NCI-H2107 treated with DMSO at 0.1 percent for 48 hours (cell line): ENCODE data around the gene LILRB5.
A peak's percentile ranks its signal among the peaks of the same experiment; 100 is the strongest.
"Not testable (repeated sequence)": the region's sequence is repeated elsewhere in the genome, so short reads cannot be mapped to it uniquely, and the experiment has no call there.

ENCODE experiments used
- DNase-seq: peaks from one replicate; lab custom pipeline; 2025; ENCODE audit not compliant: unreplicated experiment; lab: John Stamatoyannopoulos, UW

LILRB5 gene

GRCh38 chr19:54216869-54217268 is 40.2 kb downstream of the LILRB5 start:
- no peak for DNase-seq

GRCh38 chr19:54214734-54215133 is 42.3 kb downstream of the LILRB5 start:
- not testable (repeated sequence) for DNase-seq

GRCh38 chr19:54214217-54214616 is 42.9 kb downstream of the LILRB5 start:
- DNase-seq = not testable (repeated sequence)

GRCh38 chr19:54211235-54211634 is 45.8 kb downstream of the LILRB5 start:
- no peak for DNase-seq

GRCh38 chr19:54209811-54210494 is 47.1 kb downstream of the LILRB5 start:
- DNase-seq = peak; percentile 95

- DNase-seq = no peak
Observed at GRCh38 chr19:54209058-54209810, 47.8 kb downstream of the LILRB5 start.

GRCh38 chr19:54208784-54209057 is 48.4 kb downstream of the LILRB5 start:
- no peak for DNase-seq

GRCh38 chr19:54207983-54208783 is 48.9 kb downstream of the LILRB5 start:
- no peak for DNase-seq

GRCh38 chr19:54207676-54207982 is 49.4 kb downstream of the LILRB5 start:
- DNase-seq = no peak

- DNase-seq = not testable (repeated sequence)
Observed at GRCh38 chr19:54207193-54207592, 49.9 kb downstream of the LILRB5 start.

GRCh38 chr19:54206831-54207177 is 50.3 kb downstream of the LILRB5 start:
- DNase-seq = no peak

GRCh38 chr19:54206030-54206830 is 50.8 kb downstream of the LILRB5 start:
- DNase-seq = no peak

GRCh38 chr19:54204767-54205468 is 52.2 kb downstream of the LILRB5 start:
- DNase-seq = no peak

- no peak for DNase-seq
Observed at GRCh38 chr19:54203151-54203611, 53.9 kb downstream of the LILRB5 start.

- DNase-seq = no peak
Observed at GRCh38 chr19:54201980-54202379, 55.1 kb downstream of the LILRB5 start.

- no peak for DNase-seq
Observed at GRCh38 chr19:54201172-54201701, 55.8 kb downstream of the LILRB5 start.
